HTERT RPE-1 (cell line): ENCODE measurements around the gene MS4A18.

Experiments
- in situ Hi-C: fragments of 300-500 bp; cut with MboI; formaldehyde crosslinking; loops from 4 replicates; pipeline ENCODE4 v1.14.3; 2020; ENCODE audit warnings: low sequenced_read_pairs

MS4A18 gene

DNA sequence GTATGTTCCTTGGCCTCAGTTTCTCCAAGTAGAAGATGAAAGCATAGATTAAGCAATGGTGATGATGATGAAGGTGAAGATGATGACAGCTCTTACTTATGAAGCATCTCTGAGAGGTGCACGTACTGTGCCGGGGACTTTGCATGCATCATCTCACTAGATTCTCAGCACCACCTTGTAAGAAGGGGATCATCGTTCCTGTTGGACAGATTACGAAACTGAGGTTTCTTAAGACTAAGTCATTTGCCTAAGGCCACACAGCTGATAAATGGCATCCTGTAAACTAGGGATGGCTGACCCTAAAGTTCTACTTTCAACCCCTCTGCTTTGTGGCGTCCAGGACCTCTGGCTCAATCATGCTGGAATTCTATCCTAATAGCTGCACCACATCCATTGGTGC lies 40.8 kb downstream of the MS4A18 start:
- in situ Hi-C loops = no loop called here

GRCh38 chr11:60766547-60766946 lies 42.0 kb downstream of the MS4A18 start:
- in situ Hi-C loops = no loop called here

GRCh38 chr11:60767388-60767811 lies 42.9 kb downstream of the MS4A18 start:
- in situ Hi-C loops = no loop called here

GRCh38 chr11:60768202-60768601 lies 43.7 kb downstream of the MS4A18 start:
- in situ Hi-C loops = no loop called here

GRCh38 chr11:60769273-60769672 lies 44.8 kb downstream of the MS4A18 start:
- in situ Hi-C loops = no loop called here

DNA sequence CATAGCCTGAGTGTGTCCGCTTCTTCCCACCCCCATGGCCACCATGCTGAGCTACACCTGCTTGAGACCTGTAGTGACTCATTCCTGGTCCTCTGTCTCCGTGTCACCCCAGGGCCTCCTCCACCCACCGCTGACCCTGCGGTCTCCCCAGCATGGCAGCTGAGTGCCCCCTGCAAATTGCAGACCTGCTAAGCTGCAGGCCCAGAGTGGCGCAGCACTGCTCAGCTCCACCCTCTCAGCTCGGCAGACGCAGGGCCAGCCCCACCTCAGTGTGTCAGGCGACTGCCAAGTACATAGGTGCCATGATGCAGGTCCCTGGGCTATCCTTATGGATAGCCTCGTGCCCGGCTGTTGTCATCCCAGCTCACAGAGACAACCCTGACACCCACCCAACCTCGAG lies 45.3 kb downstream of the MS4A18 start:
- in situ Hi-C loops = no loop called here

- in situ Hi-C loops = no loop called here
Measured at GRCh38 chr11:60771146-60771545, 46.6 kb downstream of the MS4A18 start.

GRCh38 chr11:60771879-60772525 lies 47.5 kb downstream of the MS4A18 start:
- in situ Hi-C loops = no loop called here

DNA sequence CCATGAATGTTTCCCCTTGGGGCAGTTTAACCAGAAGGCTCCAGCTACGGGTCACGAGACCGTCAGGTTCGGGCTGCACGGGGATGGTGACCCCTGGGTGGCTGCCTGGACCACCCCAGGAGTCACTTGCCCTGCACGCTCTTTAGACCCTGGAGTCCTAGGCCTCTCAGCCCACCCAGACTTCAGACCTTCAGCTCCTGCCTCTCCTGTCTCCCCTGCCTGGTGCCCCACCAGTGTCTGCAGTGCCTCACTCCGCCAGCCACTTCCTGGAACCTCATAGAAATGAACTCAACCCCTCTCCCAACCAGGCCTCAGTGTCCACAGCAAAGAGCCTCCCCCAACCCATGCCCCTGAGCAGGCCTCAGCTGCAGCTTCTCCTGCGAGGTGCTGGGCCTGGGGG lies 48.1 kb downstream of the MS4A18 start:
- in situ Hi-C loops = no loop called here

DNA sequence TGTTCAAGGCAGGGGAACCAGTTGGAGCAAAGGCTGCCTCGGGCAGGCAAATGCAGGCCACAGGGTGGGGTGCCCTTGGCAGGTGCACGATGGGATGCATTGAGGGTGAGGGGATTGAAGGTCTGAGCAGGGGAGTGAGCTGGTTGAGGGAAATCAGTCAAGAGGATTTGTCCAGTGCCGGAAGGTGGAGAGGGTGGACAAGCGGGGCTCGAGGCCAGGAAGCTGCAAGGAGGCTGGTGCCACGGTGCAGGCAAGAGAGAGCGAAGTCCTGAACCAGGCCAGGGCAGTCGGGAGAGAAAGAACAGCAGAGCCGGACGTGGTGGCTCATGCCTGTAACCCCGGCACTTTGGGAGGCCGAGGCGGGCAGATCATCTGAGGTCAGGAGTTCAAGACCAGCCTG lies 50.2 kb downstream of the MS4A18 start:
- in situ Hi-C loops = no loop called here

- in situ Hi-C loops = no loop called here
Measured at GRCh38 chr11:60775420-60775961, 51.0 kb downstream of the MS4A18 start.

DNA sequence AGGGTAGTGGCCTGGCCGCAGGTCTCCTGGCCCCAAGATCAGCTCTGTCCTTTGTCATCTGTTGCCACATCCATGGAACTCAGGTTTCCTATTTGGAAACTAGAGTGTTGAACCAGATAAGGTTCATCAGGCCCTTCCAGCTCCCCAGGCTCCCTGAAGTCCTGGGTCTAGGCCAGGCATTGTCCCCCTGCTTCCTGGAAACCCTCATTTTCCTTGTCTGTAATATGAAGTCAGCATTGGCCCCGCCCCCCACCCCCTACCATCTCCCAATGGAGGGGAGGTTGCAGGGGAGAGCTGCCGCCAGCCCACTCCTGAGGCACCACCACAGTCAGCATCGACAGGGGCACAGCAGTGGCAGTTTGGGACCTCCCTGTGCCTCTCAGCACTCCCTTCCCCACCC lies 51.6 kb downstream of the MS4A18 start:
- in situ Hi-C loops = no loop called here

- in situ Hi-C loops = no loop called here
Measured at GRCh38 chr11:60777106-60777505, 52.6 kb downstream of the MS4A18 start.

- in situ Hi-C loops = no loop called here
Measured at GRCh38 chr11:60777572-60777971, 53.1 kb downstream of the MS4A18 start.

DNA sequence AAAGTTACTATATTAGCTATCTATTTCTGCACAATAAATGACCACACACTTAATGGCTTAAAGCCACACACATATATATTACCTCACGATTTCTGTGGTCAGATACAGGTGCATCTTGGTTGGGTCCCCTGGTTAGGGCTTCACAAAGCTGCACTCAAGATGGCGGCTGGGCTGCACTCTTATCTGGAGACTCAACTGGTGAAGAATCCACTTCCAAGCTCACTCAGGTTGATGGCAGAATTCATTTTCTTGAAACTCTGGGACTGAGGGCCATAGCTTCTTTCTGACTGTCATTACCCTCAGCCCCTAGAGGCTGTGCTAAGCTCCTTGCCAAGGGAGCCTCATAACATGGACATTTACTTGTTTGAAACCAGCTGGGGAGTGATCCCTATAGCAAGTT lies 55.5 kb downstream of the MS4A18 start:
- in situ Hi-C loops = no loop called here

GRCh38 chr11:60780774-60781173 lies 56.3 kb downstream of the MS4A18 start:
- in situ Hi-C loops = no loop called here

- in situ Hi-C loops = no loop called here
Measured at GRCh38 chr11:60781286-60781980, 56.9 kb downstream of the MS4A18 start.

DNA sequence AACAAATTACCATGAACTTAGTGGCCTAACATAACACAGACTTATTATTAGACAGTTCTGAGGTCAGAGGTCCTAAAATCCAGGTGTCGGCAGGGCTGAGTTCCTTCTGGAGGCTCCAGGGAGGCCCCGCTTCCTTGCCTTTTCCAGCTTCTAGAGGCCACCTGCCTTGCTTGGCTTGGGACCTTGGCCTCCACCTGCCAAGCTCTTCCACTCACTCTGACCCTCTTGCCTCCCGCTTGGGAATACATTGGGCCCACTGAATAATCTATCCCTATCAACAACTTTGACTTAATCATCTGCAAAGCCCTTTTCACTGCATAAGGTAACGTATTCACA lies 57.4 kb downstream of the MS4A18 start:
- in situ Hi-C loops = no loop called here

- in situ Hi-C loops = no loop called here
Measured at GRCh38 chr11:60782393-60783140, 58.0 kb downstream of the MS4A18 start.

GRCh38 chr11:60783141-60783484 lies 58.6 kb downstream of the MS4A18 start:
- in situ Hi-C loops = no loop called here

DNA sequence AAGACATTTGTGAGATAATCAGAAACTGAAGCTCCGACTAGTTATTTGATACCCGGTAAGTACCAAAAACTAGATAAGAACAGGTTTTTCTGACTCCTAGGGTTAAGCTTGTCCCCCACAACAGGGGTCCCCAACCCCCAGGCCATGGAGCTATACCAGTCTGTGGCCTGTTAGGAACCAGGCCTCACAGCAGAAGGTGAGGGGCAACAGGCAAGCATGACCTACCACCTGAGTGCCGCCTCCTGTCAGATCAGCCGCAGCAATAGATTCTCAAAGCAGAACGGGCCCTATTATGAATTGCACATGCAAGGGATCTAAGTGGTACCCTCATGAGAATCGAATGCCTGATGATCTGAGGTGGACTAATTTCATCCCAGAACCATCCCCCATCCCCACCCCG lies 59.4 kb downstream of the MS4A18 start:
- in situ Hi-C loops = no loop called here

DNA sequence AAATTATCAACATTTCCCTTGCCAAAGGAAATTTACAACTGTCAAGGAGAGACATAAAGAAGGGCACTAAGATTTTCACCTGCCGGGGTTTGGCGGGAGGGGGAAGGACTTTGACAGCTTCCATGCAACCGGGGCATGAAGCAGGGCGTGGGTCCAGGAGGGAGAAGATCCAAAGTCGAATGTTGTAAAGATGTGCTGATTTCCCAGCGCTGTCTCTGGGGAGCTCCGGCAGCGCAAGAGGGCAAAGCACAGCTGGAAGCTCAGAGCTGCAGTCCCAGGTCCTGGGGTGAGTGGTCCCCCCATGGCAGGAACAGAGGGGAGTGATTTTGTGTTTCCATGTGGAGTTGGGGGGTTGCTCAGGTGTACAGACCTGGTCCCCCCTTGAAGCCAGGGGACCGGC lies 60.6 kb downstream of the MS4A18 start, which contains the start of gene MS4A10:
Gene MS4A10 (plus strand): TSS at position 198 of the 400 bp plus-strand sequence. CDS start 5,003 bp downstream, outside the sequence.
- in situ Hi-C loops = no loop called here
